Naive thymus-derived CD4-positive, alpha-beta T cell (primary cell): ENCODE data around the gene ISOC2. TPM values are rescaled to one million over a fixed set of nuclear protein-coding genes. Genes with fewer than 3 reads are reported as not detected.

Source experiments
- ATAC-seq: fragments of 150-1000 bp; cut with Tn5 transposase; 2 replicates; pipeline ENCODE4 v1.10.0; 2021; ENCODE audit warnings: mild to moderate bottlenecking, moderate library complexity
- CTCF ChIA-PET: fragments of 350-600 bp; sonication (Branson Sonifier 250); formaldehyde crosslinking; loops from one replicate; lab custom pipeline; 2021; ENCODE audit warnings: antibody characterized with exemption; lab: Charles Lee
- POLR2A ChIA-PET: fragments of 350-600 bp; sonication (Branson Sonifier 250); formaldehyde crosslinking; loops from one replicate; lab custom pipeline; 2021; ENCODE audit warnings: antibody characterized with exemption, inconsistent platforms; lab: Charles Lee
- DNase-seq, 9 donors: peaks; one replicate each; pipeline versions ENCODE4 v3.0.0 to v3.0.0-alpha.2; 2020 to 2022; ENCODE audit warnings: mixed read lengths in 1 of 9
- H3K27ac ChIP-seq: one replicate; pipeline ENCODE4 v1.7.0; 2013; ENCODE audit warnings: mild to moderate bottlenecking, low read depth, low read length, moderate library complexity
- H3K27me3 ChIP-seq, 2 donors: one replicate each; pipeline ENCODE4 v1.7.0; 2013; ENCODE audit warnings: low read length in 2 of 2, mild to moderate bottlenecking in 2 of 2, moderate library complexity in 2 of 2; ENCODE audit not compliant: control insufficient read depth in 2 of 2, insufficient read depth in 2 of 2
- H3K36me3 ChIP-seq, 3 experiments: 1 replicate in 2 of 3; 2 replicates in 1 of 3; pipeline ENCODE4 v1.7.0; 2013; ENCODE audit warnings: low read length in 3 of 3, mild to moderate bottlenecking in 3 of 3, moderate library complexity in 1 of 3; ENCODE audit not compliant: insufficient read depth in 3 of 3, control insufficient read depth in 2 of 3
- H3K4me1 ChIP-seq, 2 donors: one replicate each; pipeline ENCODE4 v1.7.0; 2013; ENCODE audit warnings: low read length in 2 of 2, mild to moderate bottlenecking in 2 of 2, moderate library complexity in 1 of 2; ENCODE audit not compliant: control insufficient read depth in 2 of 2, insufficient read depth in 2 of 2
- H3K4me3 ChIP-seq: 2 replicates; pipeline ENCODE4 v1.7.0; 2013; ENCODE audit warnings: mild to moderate bottlenecking, low read length
- H3K9me3 ChIP-seq, 3 experiments: 1 replicate in 2 of 3; 2 replicates in 1 of 3; pipeline ENCODE4 v1.7.0; 2013; ENCODE audit warnings: low read length in 3 of 3; ENCODE audit not compliant: control insufficient read depth in 2 of 3
- H3K27ac Mint-ChIP-seq, 9 donors: one replicate each; pipeline ENCODE4 v1.8.0; 2020 to 2022; ENCODE audit warnings: mixed read lengths in 9 of 9, mild to moderate bottlenecking in 8 of 9, moderate library complexity in 5 of 9, inconsistent platforms in 2 of 9
- H3K27me3 Mint-ChIP-seq, 5 donors: one replicate each; pipeline ENCODE4 v1.8.0; 2021 to 2022; ENCODE audit warnings: mixed read lengths in 5 of 5, mild to moderate bottlenecking in 1 of 5
- H3K36me3 Mint-ChIP-seq, 5 donors: one replicate each; pipeline ENCODE4 v1.8.0; 2020 to 2022; ENCODE audit warnings: mixed read lengths in 5 of 5, mild to moderate bottlenecking in 3 of 5, inconsistent platforms in 1 of 5
- H3K4me1 Mint-ChIP-seq, 7 donors: one replicate each; pipeline ENCODE4 v1.8.0; 2020 to 2022; ENCODE audit warnings: mixed read lengths in 7 of 7, mild to moderate bottlenecking in 3 of 7, inconsistent platforms in 1 of 7
- H3K4me3 Mint-ChIP-seq, 10 donors: one replicate each; pipeline ENCODE4 v1.8.0; 2020 to 2022; ENCODE audit warnings: mild to moderate bottlenecking in 10 of 10, mixed read lengths in 10 of 10, moderate library complexity in 6 of 10, inconsistent platforms in 2 of 10
- H3K9me3 Mint-ChIP-seq, 11 donors: one replicate each; pipeline ENCODE4 v1.8.0; 2020 to 2022; ENCODE audit warnings: mixed read lengths in 11 of 11, mild to moderate bottlenecking in 4 of 11, inconsistent platforms in 1 of 11, moderate library complexity in 1 of 11
- intact Hi-C, 2 donors: fragments of 100-400 bp; cut with micrococcal nuclease; formaldehyde crosslinking; loops; one replicate each; pipeline ENCODE4 v1.15.1; 2023
- polyA plus RNA-seq, 2 donors: library from polyadenylated mRNA; unstranded; fragments of 300-500 nt; fragmentation: Illumina TruSeq; gene quantifications; one replicate each; pipeline ENCODE4 v1.2.3, GENCODE V29; 2021
- total RNA-seq, 6 experiments: library from RNA in 5 of 6; stranded (reverse) in 5 of 6; gene quantifications; 1 replicate in 5 of 6; 2 replicates in 1 of 6; pipeline ENCODE4 v1.2.3 and lab custom pipeline; 2021 to 2026

Gene ISOC2, protein sequence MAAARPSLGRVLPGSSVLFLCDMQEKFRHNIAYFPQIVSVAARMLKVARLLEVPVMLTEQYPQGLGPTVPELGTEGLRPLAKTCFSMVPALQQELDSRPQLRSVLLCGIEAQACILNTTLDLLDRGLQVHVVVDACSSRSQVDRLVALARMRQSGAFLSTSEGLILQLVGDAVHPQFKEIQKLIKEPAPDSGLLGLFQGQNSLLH
- total RNA-seq (10 to 100 TPM in 3 of 5 experiments, 1 to 10 TPM in 2; 5.1 to 20.1 (median 11.3) TPM), polyA plus RNA-seq (10 to 100 TPM; 25.9 to 31.2 TPM), total RNA-seq (lab: John Stamatoyannopoulos, UW) (2.6 reads per million, percentile 13 among the genes with 10 or more reads in this experiment)

DNA sequence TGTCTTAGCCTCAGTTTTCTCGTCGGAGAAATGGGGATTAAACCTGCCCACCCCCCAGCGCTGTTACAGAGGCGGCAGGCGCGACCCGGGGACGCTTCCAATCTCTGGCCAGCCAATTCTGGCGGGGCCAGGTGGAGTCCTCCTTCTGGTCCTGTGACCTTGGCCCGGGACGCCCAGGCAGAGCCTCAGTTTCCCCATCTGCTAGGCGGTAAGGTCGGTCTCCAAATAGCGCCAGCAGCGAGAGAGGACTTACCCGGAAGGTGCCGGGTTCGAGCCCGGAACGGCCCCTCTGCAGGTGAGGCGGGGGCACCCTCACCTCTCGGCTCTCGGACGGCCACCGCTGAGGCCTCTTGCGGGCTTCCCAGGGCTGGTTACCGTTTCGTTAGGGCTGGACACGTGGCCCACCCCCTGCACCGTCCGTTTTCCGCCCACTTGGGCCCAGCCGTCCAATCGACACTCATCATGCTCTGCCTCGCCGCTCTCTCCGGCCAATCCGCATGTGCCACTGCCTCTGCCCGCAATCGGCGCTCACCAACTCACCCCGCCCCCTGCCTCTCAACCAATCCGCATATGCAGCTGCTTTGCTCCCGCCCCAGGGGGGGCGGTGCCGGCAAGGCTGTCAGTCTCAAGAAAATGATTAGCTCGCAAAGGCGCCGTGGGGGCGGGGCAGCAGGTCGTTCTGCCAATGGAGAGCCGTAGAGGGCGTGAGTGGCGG lies at the start of gene ISOC2:
ISOC2 (minus strand) TSS at position 384 of the 715 bp plus-strand sequence. CDS start 5,156 bp downstream, outside the sequence.
- ATAC-seq (peak; percentile 98), DNase-seq (peak; percentile 99 to 100 (median 100))
- no peaks in the 10 kb centered on the region for H3K36me3 Mint-ChIP-seq
- peak within 1 kb of the TSS; percentile 91 for H3K4me3 ChIP-seq
- no peaks in the 10 kb centered on the region for H3K9me3 Mint-ChIP-seq
- intact Hi-C loops = loop anchor here (1.0 to 2.0 kb wide), 10 partner anchors 15 to 398 kb away; partner anchors contain the start of genes ZNF628 (in 2 of the 2), HSPBP1 (in 1 of the 2), KMT5C (in 1 of the 2) and PPP1R12C (in 1 of the 2)
- H3K27ac ChIP-seq = peak within 1 kb of the TSS; percentile 79
- H3K27me3 Mint-ChIP-seq = peaks cover 0 to 2% (median 0%) of the 10 kb centered on the region in 5 donors
- H3K4me1 Mint-ChIP-seq = peaks cover 14 to 33% (median 20%) of the 10 kb centered on the region in 7 donors
- H3K4me1 ChIP-seq = peaks cover 4 to 12% of the 10 kb centered on the region in 2 donors
- H3K4me3 Mint-ChIP-seq = peak within 1 kb of the TSS; percentile 86 to 99 (median 92)
- POLR2A ChIA-PET = interaction anchor here (0.6 to 2.6 kb wide), 11 partner anchors 14 to 207 kb away, joined by 3 to 29 read pairs (median 5); partner anchors contain the start of genes KMT5C, PPP6R1, TMEM238 and U2AF2
- no peaks in the 10 kb centered on the region for H3K9me3 ChIP-seq
- no peaks in the 10 kb centered on the region for H3K27me3 ChIP-seq
- no peaks in the 10 kb centered on the region for H3K36me3 ChIP-seq
- peak within 1 kb of the TSS; percentile 68 to 94 (median 90) for H3K27ac Mint-ChIP-seq
- CTCF ChIA-PET = interaction anchor here (0.7 to 1.2 kb wide), 4 partner anchors 24 to 172 kb away, joined by 3 to 6 read pairs (median 4); no protein-coding TSS in a partner anchor

DNA sequence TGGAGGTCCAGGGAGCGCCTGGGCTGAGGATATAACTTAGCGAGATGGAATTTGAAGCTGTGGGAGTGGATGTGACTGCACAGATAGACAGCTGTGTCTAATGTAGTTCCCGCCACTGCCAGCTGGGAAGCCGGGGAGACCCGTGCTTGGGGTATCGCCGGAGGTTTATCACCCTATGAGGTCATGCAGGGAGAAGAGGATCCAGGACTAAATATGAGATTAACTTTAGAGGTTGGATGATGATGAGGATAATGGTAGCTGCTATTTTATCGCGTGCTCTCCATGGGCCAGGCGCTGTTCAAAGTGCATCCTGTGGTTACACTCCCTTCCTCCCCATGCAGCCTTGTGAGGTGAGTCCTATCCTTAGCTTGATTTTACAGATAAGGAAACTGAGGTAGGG lies 46.7 kb upstream of the ISOC2 start:
- Mint-ChIP-seq H3K4me1 (peaks cover 0 to 12% (median 9%) of the 10 kb centered on the region in 7 donors), H3K4me3 (no peak overlapping the region), H3K9me3 (peaks cover 0 to 2% (median 0%) of the 10 kb centered on the region in 11 donors), H3K27ac (peak overlapping the region in 1 of 9 donors; percentile 6), H3K36me3 (peaks cover 0 to 5% (median 0%) of the 10 kb centered on the region in 5 donors), H3K27me3 (peaks cover 0 to 21% (median 14%) of the 10 kb centered on the region in 5 donors)
- ChIA-PET POLR2A (interaction anchor here (0.7 kb wide), 1 partner anchor 46 kb away, joined by 4 read pairs; the partner anchor contains the start of gene ISOC2), CTCF (interaction anchor here (0.8 kb wide), 2 partner anchors 123 to 124 kb away, joined by 3 read pairs; no protein-coding TSS in a partner anchor)
- DNase-seq (no peak), ATAC-seq (no peak)
- Histone ChIP-seq H3K4me1 (peaks cover 4% of the 10 kb centered on the region in 2 donors), H3K4me3 (no peak overlapping the region), H3K27me3 (no peaks in the 10 kb centered on the region), H3K9me3 (no peaks in the 10 kb centered on the region), H3K27ac (no peak overlapping the region), H3K36me3 (no peaks in the 10 kb centered on the region)
- intact Hi-C loops = no loop called here

DNA sequence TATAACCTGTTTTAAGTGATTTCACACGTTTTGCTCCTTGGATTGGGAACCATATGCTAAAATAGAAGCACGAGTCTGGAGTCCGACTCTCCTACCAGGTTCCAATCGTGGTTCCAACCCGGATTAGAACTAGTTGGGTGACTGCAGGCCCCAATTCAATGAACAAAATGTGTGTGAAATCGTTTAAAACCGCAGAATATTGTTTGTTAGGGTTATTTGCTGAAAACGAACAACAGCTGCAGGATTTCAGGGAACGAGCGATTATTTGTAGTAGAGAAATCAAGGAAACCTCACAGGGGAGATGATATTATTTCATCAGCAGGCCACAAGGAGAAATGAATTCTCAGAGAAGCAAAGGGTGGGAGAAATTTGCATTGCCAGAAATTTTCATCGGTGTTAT lies 43.5 kb upstream of the ISOC2 start:
- H3K4me3 ChIP-seq = no peak overlapping the region
- Mint-ChIP-seq H3K27ac (no peak overlapping the region), H3K27me3 (peaks cover 0 to 8% (median 6%) of the 10 kb centered on the region in 5 donors), H3K36me3 (peaks cover 0 to 14% (median 0%) of the 10 kb centered on the region in 5 donors), H3K9me3 (peaks cover 0 to 9% (median 0%) of the 10 kb centered on the region in 11 donors), H3K4me1 (peaks cover 0 to 22% (median 10%) of the 10 kb centered on the region in 7 donors), H3K4me3 (no peak overlapping the region)
- H3K27ac ChIP-seq = no peak overlapping the region
- DNase-seq (no peak), ATAC-seq (no peak)
- H3K4me1 ChIP-seq = peaks cover 4% of the 10 kb centered on the region in 2 donors
- no peaks in the 10 kb centered on the region for H3K36me3 ChIP-seq
- H3K9me3 ChIP-seq = no peaks in the 10 kb centered on the region
- CTCF ChIA-PET = interaction anchor here (0.8 to 2.9 kb wide), 7 partner anchors 34 to 364 kb away, joined by 3 to 71 read pairs (median 11); partner anchors contain the start of gene ZNF865
- intact Hi-C loops = loop anchor here in 1 of 2 donors (1.0 to 5.0 kb wide), 5 partner anchors 37 to 853 kb away; partner anchors contain the start of gene PPP1R12C
- no peaks in the 10 kb centered on the region for H3K27me3 ChIP-seq
- POLR2A ChIA-PET = interaction anchor here (0.8 kb wide), 1 partner anchor 19 kb away, joined by 3 read pairs; no protein-coding TSS in a partner anchor

- no peak overlapping the region for H3K27ac ChIP-seq
- Mint-ChIP-seq H3K9me3 (peaks cover 0 to 9% (median 0%) of the 10 kb centered on the region in 11 donors), H3K4me1 (peaks cover 0 to 22% (median 10%) of the 10 kb centered on the region in 7 donors), H3K36me3 (peaks cover 0 to 14% (median 0%) of the 10 kb centered on the region in 5 donors), H3K27me3 (peaks cover 0 to 8% (median 6%) of the 10 kb centered on the region in 5 donors), H3K27ac (peak overlapping the region in 6 of 9 donors; percentile 59 to 92 (median 82)), H3K4me3 (peak overlapping the region in 8 of 10 donors; percentile 78 to 89 (median 84))
- POLR2A ChIA-PET = interaction anchor here (0.8 to 1.2 kb wide), 8 partner anchors 18 to 363 kb away, joined by 3 to 7 read pairs (median 4); partner anchors contain the start of genes FIZ1, TMEM238, ZNF628 and ZNF784
- DNase-seq = no peak
- peak overlapping the region; percentile 79 for H3K4me3 ChIP-seq
- ATAC-seq = no peak
- CTCF ChIA-PET = interaction anchor here (0.7 to 2.9 kb wide), 28 partner anchors 9 to 363 kb away, joined by 3 to 71 read pairs (median 4); partner anchors contain the start of genes ISOC2, TMEM238, ZNF628 and ZNF865
- no peaks in the 10 kb centered on the region for H3K27me3 ChIP-seq
- H3K36me3 ChIP-seq = no peaks in the 10 kb centered on the region
- no peaks in the 10 kb centered on the region for H3K9me3 ChIP-seq
- intact Hi-C loops = loop anchor here in 1 of 2 donors (1.0 to 5.0 kb wide), 5 partner anchors 36 to 852 kb away; partner anchors contain the start of gene PPP1R12C
- peaks cover 4% of the 10 kb centered on the region in 2 donors for H3K4me1 ChIP-seq
Observed at GRCh38 chr19:55504252-55504603, 42.8 kb upstream of the ISOC2 start.

GRCh38 chr19:55503502-55504251 lies 42.2 kb upstream of the ISOC2 start:
- ChIA-PET POLR2A (interaction anchor here (0.8 to 1.2 kb wide), 7 partner anchors 27 to 362 kb away, joined by 3 to 7 read pairs (median 4); partner anchors contain the start of genes FIZ1, TMEM238, ZNF628 and ZNF784), CTCF (interaction anchor here (0.6 to 2.9 kb wide), 30 partner anchors 10 to 362 kb away, joined by 3 to 71 read pairs (median 4); partner anchors contain the start of genes ISOC2, TMEM238, ZNF628 and ZNF865)
- Mint-ChIP-seq H3K4me3 (peak overlapping the region; percentile 78 to 89 (median 84)), H3K4me1 (peaks cover 0 to 22% (median 10%) of the 10 kb centered on the region in 7 donors), H3K27ac (peak overlapping the region; percentile 59 to 96 (median 82)), H3K27me3 (peaks cover 0 to 8% (median 6%) of the 10 kb centered on the region in 5 donors), H3K9me3 (peaks cover 0 to 9% (median 0%) of the 10 kb centered on the region in 11 donors), H3K36me3 (peaks cover 0 to 14% (median 0%) of the 10 kb centered on the region in 5 donors)
- H3K9me3 ChIP-seq = no peaks in the 10 kb centered on the region
- peak overlapping the region; percentile 46 for H3K27ac ChIP-seq
- H3K27me3 ChIP-seq = no peaks in the 10 kb centered on the region
- intact Hi-C loops = loop anchor here (1.0 to 5.0 kb wide), 11 partner anchors 18 to 851 kb away; partner anchors contain the start of genes NAT14 (in 2 of the 2), PPP1R12C (in 1 of the 2), PPP6R1 (in 1 of the 2) and RPL28 (in 1 of the 2)
- no peaks in the 10 kb centered on the region for H3K36me3 ChIP-seq
- H3K4me3 ChIP-seq = peak overlapping the region; percentile 79
- H3K4me1 ChIP-seq = peaks cover 4% of the 10 kb centered on the region in 2 donors
- DNase-seq (peak; percentile 81 to 98 (median 92)), ATAC-seq (peak; percentile 98)
